MM.1S (cell line): ENCODE measurements around the gene IRF2BPL.

Experiments
- CTCF ChIP-seq: fragments of 300-600 bp; sonication (generic); IDR thresholded peaks from 2 replicates; pipeline ENCODE4 v1.5.1; 2016; ENCODE audit warnings: antibody characterized with exemption, low read length, mixed read lengths
- EZH2 ChIP-seq: fragments of 300-600 bp; sonication (generic); optimal IDR thresholded peaks from 2 replicates; pipeline ENCODE3; 2017; ENCODE audit warnings: low read depth, mild to moderate bottlenecking, antibody characterized with exemption, low read length, mixed read lengths
- EZH2phosphoT487 ChIP-seq: fragments of 300-600 bp; sonication (generic); IDR thresholded peaks from 2 replicates; pipeline ENCODE4 v1.6.1; 2018; ENCODE audit warnings: antibody characterized with exemption, low read length

- no peak for TF ChIP-seq CTCF
- TF ChIP-seq EZH2phosphoT487, result no peak
- no peak for TF ChIP-seq EZH2
These were observed 12.5 kb upstream of the IRF2BPL start for GRCh38 chr14:77040741-77041653.
